Kidney (tissue), 14 donors: ENCODE results near the gene EPM2AIP1. TPM values are rescaled to one million over a fixed set of nuclear protein-coding genes. Genes with fewer than 3 reads are reported as not detected.
A peak's percentile ranks its signal among the peaks of the same experiment; 100 is the strongest.
"Not testable (repeated sequence)": the region's sequence is repeated elsewhere in the genome, so short reads cannot be mapped to it uniquely, and the experiment has no call there.

Source experiments
- DNase-seq, 5 donors: peaks; one replicate each; pipeline ENCODE4 v3.0.0-alpha.2; 2013 to 2020
- FAIRE-seq: peaks from 2 replicates; lab custom pipeline; 2012; peaks lifted over from hg19 to GRCh38; lab: Jason Lieb, UNC
- H3K27ac ChIP-seq, 2 donors: one replicate each; pipeline ENCODE4 v1.7.0; 2013; ENCODE audit warnings: low read depth in 2 of 2, low read length in 2 of 2, inconsistent platforms in 1 of 2
- H3K27me3 ChIP-seq: one replicate; pipeline ENCODE4 v1.7.1; 2013; ENCODE audit warnings: low read length, inconsistent platforms; ENCODE audit not compliant: control insufficient read depth, insufficient read depth
- H3K36me3 ChIP-seq, 3 donors: one replicate each; pipeline versions ENCODE4 v1.7.0 to v1.7.1; 2013; ENCODE audit warnings: low read length in 3 of 3, control low read depth in 1 of 3, inconsistent platforms in 1 of 3; ENCODE audit not compliant: insufficient read depth in 3 of 3, control insufficient read depth in 2 of 3
- H3K4me1 ChIP-seq, 3 donors: one replicate each; pipeline versions ENCODE4 v1.7.0 to v1.7.1; 2013; ENCODE audit warnings: low read length in 3 of 3, inconsistent platforms in 1 of 3, low read depth in 1 of 3; ENCODE audit not compliant: control insufficient read depth in 2 of 3, insufficient read depth in 2 of 3
- H3K4me3 ChIP-seq, 3 donors: one replicate each; pipeline versions ENCODE4 v1.7.0 to v1.8.1; 2013; ENCODE audit warnings: low read length in 3 of 3, control low read depth in 1 of 3, inconsistent platforms in 1 of 3
- H3K9ac ChIP-seq, 3 donors: one replicate each; pipeline versions ENCODE4 v1.7.0 to v1.7.1; 2013; ENCODE audit warnings: low read length in 3 of 3, control low read depth in 1 of 3, inconsistent platforms in 1 of 3
- H3K9me3 ChIP-seq, 3 donors: one replicate each; pipeline versions ENCODE4 v1.7.0 to v1.7.1; 2013; ENCODE audit warnings: low read length in 3 of 3, control low read depth in 1 of 3, inconsistent platforms in 1 of 3; ENCODE audit not compliant: control insufficient read depth in 2 of 3, insufficient read depth in 1 of 3
- CTCF ChIP-seq: IDR thresholded peaks from 3 replicates; pipeline ENCODE4 v1.5.1; 2012; ENCODE audit warnings: mild to moderate bottlenecking, moderate library complexity, borderline replicate concordance; ENCODE audit not compliant: insufficient read depth; ENCODE audit errors: extremely low read depth
- intact Hi-C: fragments of 100-400 bp; cut with DNase I; formaldehyde crosslinking; loops from one replicate; pipeline ENCODE4 v1.11.1; 2022
- polyA plus RNA-seq: library from polyadenylated mRNA; stranded (reverse); fragments of 350-450 nt; fragmentation: Illumina TruSeq; extraction: RNeasy Lipid Tissue Mini Kit (QIAGEN cat#74804); gene quantifications from one replicate; pipeline ENCODE4 v1.2.3, GENCODE V29; 2014; ENCODE audit warnings: low read depth, low replicate concordance; ENCODE audit not compliant: insufficient read depth
- total RNA-seq: library from RNA; stranded (reverse); fragmentation: NEBNext Ultra II Directional; extraction: Animal tissue kit (Norgen Biotek cat#: 25700); gene quantifications from one replicate; pipeline ENCODE4 v1.2.1, GENCODE V29; 2021
- donor health status: control.
- donor health status: control.
- donor health status: control.
- donor health status: control.
- donor health status: control.
- donor health status: DM: yes; HTN: yes; CAD: no.
- donor health status: Normal renal cell carcinoma (clear cell type).

EPM2AIP1 gene
- total and polyA plus RNA-seq, 2 donors from 2014 or later: 7.4 to 26.5 TPM

GRCh38 chr3:36969085-36969484, 23.8 kb downstream of the EPM2AIP1 start:
- H3K4me3 ChIP-seq: no peak overlapping the region
- intact Hi-C loops: no loop called here
- no peaks in the 10 kb centered on the region for H3K4me1 ChIP-seq
- DNase-seq (no peak), FAIRE-seq (no peak)
- TF ChIP-seq CTCF: no peak
- no peak overlapping the region for H3K9ac ChIP-seq
- H3K36me3 ChIP-seq: no peaks in the 10 kb centered on the region
- no peaks in the 10 kb centered on the region for H3K27me3 ChIP-seq
- no peaks in the 10 kb centered on the region for H3K9me3 ChIP-seq
- no peak overlapping the region for H3K27ac ChIP-seq

GRCh38 chr3:36965440-36965839, 27.5 kb downstream of the EPM2AIP1 start:
- FAIRE-seq (no peak), DNase-seq (peak in 3 of 5 donors; percentile 51 to 58 (median 56))
- intact Hi-C loops: no loop called here
- no peak overlapping the region for H3K4me3 ChIP-seq
- no peaks in the 10 kb centered on the region for H3K36me3 ChIP-seq
- H3K27me3 ChIP-seq: no peaks in the 10 kb centered on the region
- H3K27ac ChIP-seq: no peak overlapping the region
- no peak for TF ChIP-seq CTCF
- no peak overlapping the region for H3K9ac ChIP-seq
- no peaks in the 10 kb centered on the region for H3K9me3 ChIP-seq
- no peaks in the 10 kb centered on the region for H3K4me1 ChIP-seq

DNA sequence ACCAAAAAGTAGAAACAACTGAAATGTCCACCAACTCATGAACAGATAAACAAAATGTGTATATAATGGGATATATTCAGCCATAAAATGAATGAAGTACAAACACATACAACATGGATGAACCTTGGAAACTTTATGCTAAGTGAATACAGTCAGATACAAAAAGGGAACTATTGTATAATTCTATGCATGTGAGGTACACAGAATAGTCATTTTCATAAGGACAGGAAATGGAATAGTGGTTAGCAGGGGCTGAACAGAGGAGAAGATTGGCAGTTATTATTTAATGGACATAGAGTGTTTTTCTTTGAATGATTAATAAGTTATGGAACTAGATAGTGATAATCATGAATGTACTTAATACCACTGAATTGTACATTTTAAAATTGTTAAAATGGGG, 28.1 kb downstream of the EPM2AIP1 start:
- Histone ChIP-seq H3K4me3 (no peak overlapping the region), H3K27ac (no peak overlapping the region), H3K36me3 (no peaks in the 10 kb centered on the region), H3K9ac (no peak overlapping the region), H3K4me1 (no peaks in the 10 kb centered on the region), H3K27me3 (no peaks in the 10 kb centered on the region), H3K9me3 (no peaks in the 10 kb centered on the region)
- FAIRE-seq: no peak
- DNase-seq: no peak
- intact Hi-C loops: no loop called here
- TF ChIP-seq CTCF: no peak

- H3K9ac ChIP-seq: no peak overlapping the region
- TF ChIP-seq CTCF: no peak
- H3K9me3 ChIP-seq: no peaks in the 10 kb centered on the region
- no peak overlapping the region for H3K4me3 ChIP-seq
- H3K27me3 ChIP-seq: no peaks in the 10 kb centered on the region
- no peak overlapping the region for H3K27ac ChIP-seq
- intact Hi-C loops: no loop called here
- DNase-seq (no peak), FAIRE-seq (no peak)
- no peaks in the 10 kb centered on the region for H3K4me1 ChIP-seq
- H3K36me3 ChIP-seq: no peaks in the 10 kb centered on the region
Measured at GRCh38 chr3:36964331-36964730, 28.6 kb downstream of the EPM2AIP1 start.

DNA sequence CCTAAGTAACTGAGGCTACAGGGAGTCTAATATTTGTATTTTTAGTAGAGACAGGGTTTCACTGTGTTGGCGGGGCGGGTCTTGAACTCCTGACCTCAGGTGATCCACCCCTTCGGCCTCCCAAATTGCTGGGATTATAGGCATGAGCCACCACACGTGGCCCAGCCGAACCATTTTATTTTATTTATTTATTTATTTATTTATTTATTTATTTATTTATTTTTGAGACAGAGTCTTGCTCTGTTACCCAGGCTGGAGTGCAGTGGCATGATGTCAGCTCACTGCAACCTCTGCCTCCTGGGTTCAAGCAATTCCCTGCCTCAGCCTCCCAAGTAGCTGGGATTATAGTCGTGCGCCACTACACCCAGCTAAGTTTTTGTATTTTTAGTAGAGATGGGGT, 29.9 kb downstream of the EPM2AIP1 start:
- H3K4me1 ChIP-seq, H3K9ac ChIP-seq, DNase-seq, FAIRE-seq, H3K9me3 ChIP-seq, H3K27me3 ChIP-seq, H3K4me3 ChIP-seq, intact Hi-C loops, H3K36me3 ChIP-seq, H3K27ac ChIP-seq: not testable (repeated sequence)
